ENCODE measurements around the gene SLC5A3.

GRCh38 chr21:34094949-34095348, 21.6 kb downstream of the SLC5A3 start:
- TF ChIP-seq TARDBP (IDR thresholded peaks at IDR 0.05): no peak
- no peak for TF ChIP-seq PKNOX1 (IDR thresholded peaks at IDR 0.05)
- no peak for TF ChIP-seq SP1 (IDR thresholded peaks at IDR 0.05)
- no peak for TF ChIP-seq FOXK2 (IDR thresholded peaks at IDR 0.05)
- no peak for TF ChIP-seq BHLHE40 (IDR thresholded peaks at IDR 0.05; ENCODE audit: borderline replicate concordance)
- no peak for TF ChIP-seq NFRKB (IDR thresholded peaks at IDR 0.05)
- no peak for TF ChIP-seq FOXA1 (IDR thresholded peaks at IDR 0.05)
- TF ChIP-seq FOXM1 (IDR thresholded peaks at IDR 0.05; ENCODE audit: borderline replicate concordance): no peak
- no peak for TF ChIP-seq L3MBTL2 (conservative IDR thresholded peaks at IDR 0.05)
